ENCODE data around the gene PTH1R. TPM values are rescaled to one million over a fixed set of nuclear protein-coding genes. Genes with fewer than 3 reads are reported as not detected.

The PTH1R gene
- total RNA-seq, 1 donor from 2014 or later: 0.85 TPM

GRCh38 chr3:46930945-46931403 lies 53.5 kb downstream of the PTH1R start:
- peak; percentile 52 for DNase-seq

- peak; percentile 75 for DNase-seq
Measured at GRCh38 chr3:46931631-46932331, 54.3 kb downstream of the PTH1R start.

- DNase-seq: no peak
Measured at GRCh38 chr3:46932455-46933225, 55.1 kb downstream of the PTH1R start.

- DNase-seq: no peak
Measured at GRCh38 chr3:46933261-46933660, 55.7 kb downstream of the PTH1R start.

GRCh38 chr3:46934072-46934471 lies 56.6 kb downstream of the PTH1R start:
- no peak for DNase-seq

- peak; percentile 32 for DNase-seq
Measured at GRCh38 chr3:46934498-46935167, 57.1 kb downstream of the PTH1R start.

GRCh38 chr3:46935168-46935858 lies 57.8 kb downstream of the PTH1R start:
- DNase-seq: peak; percentile 97

- DNase-seq: no peak
Measured at GRCh38 chr3:46935989-46936558, 58.6 kb downstream of the PTH1R start.

- no peak for DNase-seq
Measured at GRCh38 chr3:46936733-46937250, 59.3 kb downstream of the PTH1R start.

GRCh38 chr3:46938118-46938517 lies 60.6 kb downstream of the PTH1R start:
- no peak for DNase-seq

- no peak for DNase-seq
Measured at GRCh38 chr3:46939578-46940445, 62.3 kb downstream of the PTH1R start.

- no peak for DNase-seq
Measured at GRCh38 chr3:46942076-46942475, 64.6 kb downstream of the PTH1R start.

- DNase-seq: no peak
Measured at GRCh38 chr3:46942481-46943236, 65.1 kb downstream of the PTH1R start.

- DNase-seq: peak; percentile 76
Measured at GRCh38 chr3:46943237-46944187, 66.0 kb downstream of the PTH1R start.

- DNase-seq: peak; percentile 28
Measured at GRCh38 chr3:46944191-46944590, 66.7 kb downstream of the PTH1R start.

- DNase-seq: no peak
Measured at GRCh38 chr3:46946416-46946815, 68.9 kb downstream of the PTH1R start.

- DNase-seq: peak; percentile 66
Measured at GRCh38 chr3:46946856-46947545, 69.5 kb downstream of the PTH1R start.

GRCh38 chr3:46947546-46947901 lies 70.0 kb downstream of the PTH1R start:
- no peak for DNase-seq

Data from dermis blood vessel endothelial cell (primary cell).